GM21447 (cell line): ENCODE measurements around the gene TOPAZ1.
"Not testable (repeated sequence)": the region's sequence is repeated elsewhere in the genome, so short reads cannot be mapped to it uniquely, and the experiment has no call there.

Source experiments
- ATAC-seq: cut with Tn5 transposase; IDR thresholded peaks from one replicate; pipeline ENCODE4 v1.9.1; 2021; ENCODE audit not compliant: unreplicated experiment

The TOPAZ1 gene

GRCh38 chr3:44329946-44330345 lies 88.3 kb downstream of the TOPAZ1 start:
- ATAC-seq = no peak

GRCh38 chr3:44330444-44330843 lies 88.8 kb downstream of the TOPAZ1 start:
- ATAC-seq = no peak

- no peak for ATAC-seq
Measured at GRCh38 chr3:44334326-44334725, 92.6 kb downstream of the TOPAZ1 start.

- ATAC-seq = no peak
Measured at GRCh38 chr3:44337248-44337785, 95.6 kb downstream of the TOPAZ1 start.

- ATAC-seq = peak; percentile 92
Measured at GRCh38 chr3:44338010-44338827, 96.5 kb downstream of the TOPAZ1 start, which contains the start of gene TCAIM. Gene TCAIM (plus strand): TSS chr3:44338766. CDS start chr3:44354783, 16,017 bp downstream.

- ATAC-seq = no peak
Measured at GRCh38 chr3:44338828-44339127, 97.1 kb downstream of the TOPAZ1 start.

GRCh38 chr3:44339181-44340057 lies 97.7 kb downstream of the TOPAZ1 start:
- ATAC-seq = no peak

- ATAC-seq = no peak
Measured at GRCh38 chr3:44340058-44340395, 98.3 kb downstream of the TOPAZ1 start.

- no peak for ATAC-seq
Measured at GRCh38 chr3:44342176-44342790, 100.6 kb downstream of the TOPAZ1 start.

GRCh38 chr3:44343421-44343820 lies 101.7 kb downstream of the TOPAZ1 start:
- ATAC-seq = no peak

GRCh38 chr3:44346590-44346989 lies 104.9 kb downstream of the TOPAZ1 start:
- not testable (repeated sequence) for ATAC-seq

GRCh38 chr3:44348993-44349392 lies 107.3 kb downstream of the TOPAZ1 start:
- no peak for ATAC-seq

- ATAC-seq = no peak
Measured at GRCh38 chr3:44353355-44353924, 111.8 kb downstream of the TOPAZ1 start.

GRCh38 chr3:44355362-44356033 lies 113.8 kb downstream of the TOPAZ1 start:
- ATAC-seq = no peak

- no peak for ATAC-seq
Measured at GRCh38 chr3:44359146-44359751, 117.6 kb downstream of the TOPAZ1 start.

- peak; percentile 63 for ATAC-seq
Measured at GRCh38 chr3:44363591-44363990, 121.9 kb downstream of the TOPAZ1 start.

- no peak for ATAC-seq
Measured at GRCh38 chr3:44365952-44366351, 124.3 kb downstream of the TOPAZ1 start.

GRCh38 chr3:44375450-44375849 lies 133.8 kb downstream of the TOPAZ1 start:
- no peak for ATAC-seq
